ENCODE measurements around the gene HOXA4. TPM values are rescaled to one million over a fixed set of nuclear protein-coding genes. Genes with fewer than 3 reads are reported as not detected.

HOXA4 gene
- total RNA-seq, 2 donors from 2014 or later, result 0.97 to 1.0 TPM

- intact Hi-C loops (cut with DNase I), result no loop called here
- DNase-seq (no peak), ATAC-seq (peak in 1 of 2 donors; percentile 30)
Measured at GRCh38 chr7:27112955-27113949, 17.3 kb downstream of the HOXA4 start.

GRCh38 chr7:27112361-27112760 lies 18.2 kb downstream of the HOXA4 start:
- intact Hi-C loops (cut with DNase I), result no loop called here

GRCh38 chr7:27111751-27112277 lies 18.7 kb downstream of the HOXA4 start:
- DNase-seq, result no peak
- intact Hi-C loops (cut with DNase I), result no loop called here
- ATAC-seq, result no peak

More at GRCh38 chr7:27112361-27112760, 18.2 kb downstream of the HOXA4 start:
- DNase-seq (no peak), ATAC-seq (no peak)

GRCh38 chr7:27111042-27111750 lies 19.4 kb downstream of the HOXA4 start:
- ATAC-seq, result no peak
- no peak for DNase-seq
- intact Hi-C loops (cut with DNase I), result no loop called here

GRCh38 chr7:27110186-27111031 lies 20.1 kb downstream of the HOXA4 start:
- DNase-seq (no peak), ATAC-seq (no peak)
- intact Hi-C loops (cut with DNase I), result no loop called here

- intact Hi-C loops (cut with DNase I), result no loop called here
- ATAC-seq (no peak), DNase-seq (no peak)
Measured at GRCh38 chr7:27109466-27110185, 20.9 kb downstream of the HOXA4 start.

- intact Hi-C loops (cut with DNase I), result no loop called here
- no peak for DNase-seq
- ATAC-seq, result peak; percentile 34 to 67
Measured at GRCh38 chr7:27108390-27109127, 22.0 kb downstream of the HOXA4 start.

- intact Hi-C loops (cut with DNase I), result no loop called here
- ATAC-seq, result peak in 1 of 2 donors; percentile 12
- no peak for DNase-seq
Measured at GRCh38 chr7:27107391-27108381, 22.9 kb downstream of the HOXA4 start.

GRCh38 chr7:27106901-27107240 lies 23.7 kb downstream of the HOXA4 start:
- ATAC-seq, result no peak
- intact Hi-C loops (cut with DNase I), result no loop called here

GRCh38 chr7:27106181-27106900 lies 24.2 kb downstream of the HOXA4 start:
- intact Hi-C loops (cut with DNase I), result no loop called here
- ATAC-seq, result peak in 1 of 2 donors; percentile 27
- no peak for DNase-seq

More at GRCh38 chr7:27106901-27107240, 23.7 kb downstream of the HOXA4 start:
- DNase-seq, result no peak

GRCh38 chr7:27105301-27106031 lies 25.1 kb downstream of the HOXA4 start:
- ATAC-seq (no peak), DNase-seq (no peak)
- intact Hi-C loops (cut with DNase I), result no loop called here

GRCh38 chr7:27104341-27105058 lies 26.1 kb downstream of the HOXA4 start:
- ATAC-seq (no peak), DNase-seq (no peak)
- intact Hi-C loops (cut with DNase I), result no loop called here

- ATAC-seq (no peak), DNase-seq (no peak)
- intact Hi-C loops (cut with DNase I), result no loop called here
Measured at GRCh38 chr7:27103489-27104226, 26.9 kb downstream of the HOXA4 start.

Data from left cardiac atrium (tissue), 4 donors.